HG03280 (cell line): ENCODE measurements around the gene SND1.
A peak's percentile ranks its signal among the peaks of the same experiment; 100 is the strongest.

Experiments
- ATAC-seq: cut with Tn5 transposase; IDR thresholded peaks from one replicate; pipeline ENCODE4 v1.9.1; 2021; ENCODE audit warnings: mild to moderate bottlenecking, moderate library complexity; ENCODE audit not compliant: unreplicated experiment

The SND1 gene

DNA sequence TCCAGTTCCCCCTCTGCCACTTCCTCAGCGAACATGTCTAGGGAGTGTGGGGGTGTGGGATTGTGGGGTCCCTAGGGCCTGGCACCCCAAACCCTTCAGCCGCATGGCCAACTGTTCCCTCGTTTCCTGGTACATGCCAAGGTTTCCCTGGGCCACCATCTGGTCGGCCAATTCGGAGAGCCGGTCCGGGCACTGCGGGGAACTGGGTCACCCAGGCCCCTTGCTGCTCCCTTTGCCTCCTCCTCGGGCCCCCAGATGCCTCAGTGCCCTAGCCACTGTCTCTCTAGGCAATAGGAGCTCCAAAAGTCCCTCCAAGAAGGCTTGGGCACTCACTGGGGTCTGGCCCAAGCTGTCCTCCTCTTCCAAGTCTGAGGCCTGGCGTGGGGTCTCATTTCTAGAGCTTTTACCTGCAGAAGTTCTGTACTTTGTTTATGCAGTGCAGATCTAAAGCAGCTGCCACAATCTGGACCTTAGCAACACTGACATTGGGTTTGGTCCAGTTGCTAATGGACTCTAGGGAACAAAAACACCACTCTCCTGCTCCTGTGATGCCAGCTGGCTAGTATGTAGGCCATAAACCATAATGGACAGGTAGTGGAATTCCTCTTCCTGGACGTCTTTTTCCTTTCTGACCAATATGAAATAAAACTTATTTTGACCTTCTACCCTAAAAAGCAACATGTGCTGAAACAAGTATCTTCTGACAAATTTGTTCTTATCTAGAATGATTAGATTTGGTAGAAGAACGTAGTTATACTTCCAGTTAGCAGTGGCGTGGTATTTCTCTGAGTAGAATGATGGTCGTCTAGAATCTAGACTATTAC, 206.3 kb downstream of the SND1 start:
- ATAC-seq = no peak

DNA sequence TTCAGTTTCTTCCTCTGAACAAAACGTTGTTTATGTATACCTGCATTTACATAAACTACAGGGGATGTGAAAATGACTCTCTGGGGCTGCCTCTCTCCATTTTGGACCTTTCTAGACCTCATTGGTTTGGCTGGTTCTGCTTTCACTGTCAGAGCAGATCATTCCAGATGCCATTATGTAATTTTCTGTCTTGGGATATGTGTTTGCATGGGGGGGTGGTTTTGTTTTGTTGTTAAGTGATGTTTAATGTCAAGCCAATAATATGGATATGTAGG, 206.9 kb downstream of the SND1 start:
- ATAC-seq = peak; percentile 49

DNA sequence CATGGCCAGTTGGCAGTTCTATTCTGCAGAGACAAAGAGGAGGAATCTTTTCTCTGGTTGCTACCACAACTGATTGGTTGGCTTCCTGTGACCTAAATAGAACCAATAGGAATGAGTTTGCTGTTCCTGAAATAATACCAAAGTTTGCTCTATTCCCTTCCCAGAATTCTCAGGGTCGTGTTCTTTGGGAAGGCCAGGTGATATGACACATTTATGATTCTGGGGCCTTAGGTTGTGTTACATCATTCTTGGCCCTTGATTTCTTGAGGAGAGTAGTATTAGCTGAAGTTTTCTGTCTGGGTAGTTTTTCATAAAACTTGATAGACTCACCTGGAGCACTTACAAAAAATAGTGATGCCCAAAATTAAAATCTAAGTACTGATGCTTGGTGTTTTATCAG, 207.3 kb downstream of the SND1 start:
- no peak for ATAC-seq

DNA sequence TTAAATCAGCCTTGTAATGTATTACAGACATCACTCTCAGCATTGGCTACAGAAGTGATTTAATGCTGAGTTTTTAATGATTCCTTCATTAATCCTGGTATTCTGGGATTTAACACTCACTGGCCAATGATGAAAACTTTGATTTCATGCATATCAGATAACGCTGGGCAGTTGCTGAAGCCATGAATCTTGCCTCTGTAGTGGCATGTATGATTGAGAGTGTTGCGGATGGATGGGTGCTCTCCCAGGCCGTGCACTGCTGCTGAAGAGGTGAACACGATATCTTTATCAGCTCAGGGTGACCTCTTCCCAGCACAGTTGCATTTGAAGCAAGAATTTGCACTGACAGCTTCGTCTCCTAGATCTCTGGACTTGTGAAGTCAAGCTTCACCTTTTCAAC, 210.5 kb downstream of the SND1 start:
- no peak for ATAC-seq

DNA sequence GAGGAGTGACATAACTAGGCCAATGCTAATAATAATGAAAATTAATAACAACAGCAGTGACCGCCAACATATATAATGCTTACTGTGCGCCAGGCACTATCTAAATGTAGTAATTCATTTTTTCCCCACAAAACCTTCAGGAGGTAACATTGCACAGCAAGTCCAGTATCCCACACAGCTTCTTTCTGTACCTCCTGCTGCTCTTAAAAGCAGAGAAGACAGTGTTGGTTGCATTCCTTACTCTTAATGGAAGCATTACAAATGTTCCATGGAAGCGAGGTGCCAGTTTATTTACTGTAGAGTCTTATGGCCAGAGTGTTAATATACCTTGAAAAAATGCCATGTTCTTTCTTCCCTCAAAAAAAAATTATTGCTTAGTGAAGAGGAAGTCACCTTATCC, 211.1 kb downstream of the SND1 start:
- ATAC-seq = no peak

DNA sequence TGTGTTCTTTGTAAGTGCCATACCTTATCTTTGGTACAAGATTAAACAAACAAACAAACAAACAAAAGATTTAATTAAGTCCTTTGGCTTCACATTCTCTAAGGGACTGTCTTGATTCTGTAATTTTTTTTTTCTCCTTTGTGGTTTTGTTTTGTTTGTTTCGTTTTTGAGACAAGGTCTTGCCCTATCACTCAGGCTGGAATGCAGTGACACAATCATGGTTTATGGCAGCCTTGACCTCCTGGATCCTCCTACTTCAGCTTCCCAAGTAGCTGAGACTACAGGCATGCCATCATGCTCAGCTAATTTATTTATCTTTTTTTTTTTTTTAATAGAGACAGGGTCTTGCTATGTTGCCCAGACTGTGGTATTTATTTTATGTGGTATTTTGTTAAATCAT, 213.5 kb downstream of the SND1 start:
- ATAC-seq = no peak

DNA sequence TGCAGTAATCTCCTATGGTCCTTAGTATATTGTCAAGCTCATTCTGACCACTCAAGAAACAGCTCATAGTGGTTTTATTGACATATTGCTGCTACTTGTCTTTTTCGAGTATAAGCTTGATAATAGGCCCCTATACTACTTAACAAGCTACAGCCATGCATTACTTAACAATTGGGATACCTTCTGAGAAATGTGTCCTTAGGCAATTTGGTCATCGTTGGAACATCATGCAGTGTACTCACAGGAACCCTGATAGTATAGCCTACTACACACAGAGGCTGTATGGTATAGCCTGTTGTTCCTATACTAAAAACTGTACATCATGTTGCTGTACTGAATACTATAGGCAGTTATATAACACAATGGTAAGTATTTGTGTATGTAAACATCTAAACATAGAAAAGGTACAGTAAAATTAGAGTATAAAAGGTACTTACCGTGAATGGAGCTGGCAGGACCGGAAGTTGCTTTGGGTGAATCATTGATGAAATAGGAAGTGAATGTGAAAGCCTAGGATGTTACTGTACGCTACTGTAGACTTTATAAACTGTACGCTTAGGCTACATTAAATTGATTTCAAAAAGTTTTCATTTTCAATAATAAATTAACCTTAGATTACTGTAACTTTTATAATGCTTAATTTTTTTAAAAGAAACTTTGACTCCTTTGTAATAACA, 218.4 kb downstream of the SND1 start:
- no peak for ATAC-seq

DNA sequence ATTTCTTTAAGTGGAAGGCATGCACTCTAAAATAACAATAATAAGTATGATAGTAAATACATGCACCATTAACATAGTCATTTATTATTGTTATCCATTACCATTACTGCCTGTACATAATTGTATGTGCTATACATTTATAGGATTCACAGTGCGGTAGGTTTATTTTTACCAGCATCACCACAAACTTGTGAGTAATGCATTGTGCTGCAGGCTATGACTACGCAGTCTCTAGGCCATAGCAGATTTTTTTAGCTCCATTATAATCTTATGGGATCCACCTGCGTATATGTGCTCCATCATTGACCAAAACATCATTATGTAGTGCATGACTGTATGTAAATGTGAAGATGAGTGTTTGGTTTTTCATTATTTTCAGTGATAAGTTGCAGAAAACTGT, 219.2 kb downstream of the SND1 start:
- ATAC-seq = no peak

DNA sequence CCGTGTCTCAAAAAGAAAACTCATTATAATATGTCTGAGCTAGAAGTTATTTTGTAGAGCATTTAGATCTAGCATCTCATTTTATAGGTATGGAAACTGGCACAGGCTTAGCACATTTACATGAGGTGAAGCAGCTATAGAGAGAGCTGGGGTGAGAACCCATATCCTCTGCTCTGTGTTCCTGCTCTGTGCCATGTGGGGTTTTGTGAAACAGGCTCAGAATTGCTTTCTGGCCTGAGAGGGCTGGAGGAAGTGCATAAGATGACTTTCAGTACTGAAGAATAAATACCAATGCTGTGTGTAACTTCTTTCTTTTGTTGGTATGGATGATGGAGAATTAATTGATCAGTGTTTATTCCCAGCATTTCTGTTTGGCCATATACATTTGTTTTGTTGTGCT, 220.1 kb downstream of the SND1 start:
- ATAC-seq = peak; percentile 70

DNA sequence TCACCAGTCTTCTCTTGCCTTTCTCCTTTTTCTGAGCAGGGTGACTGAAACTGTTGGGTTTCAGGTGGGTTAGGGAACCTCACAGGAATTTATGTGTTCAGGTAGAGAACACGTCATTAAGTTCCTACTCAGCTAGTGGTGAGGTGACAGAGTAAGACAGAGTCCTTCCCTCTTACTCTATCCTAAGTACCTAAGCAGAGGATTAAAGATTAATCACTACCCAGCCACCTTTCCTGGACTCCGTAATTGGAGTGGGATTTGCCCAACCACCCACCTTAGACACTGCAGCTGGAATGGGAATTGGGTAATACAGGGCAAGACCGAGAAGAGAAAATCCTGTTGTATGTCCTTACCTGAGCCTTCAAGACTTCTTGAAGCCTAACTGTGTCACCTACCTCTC, 221.2 kb downstream of the SND1 start:
- no peak for ATAC-seq

DNA sequence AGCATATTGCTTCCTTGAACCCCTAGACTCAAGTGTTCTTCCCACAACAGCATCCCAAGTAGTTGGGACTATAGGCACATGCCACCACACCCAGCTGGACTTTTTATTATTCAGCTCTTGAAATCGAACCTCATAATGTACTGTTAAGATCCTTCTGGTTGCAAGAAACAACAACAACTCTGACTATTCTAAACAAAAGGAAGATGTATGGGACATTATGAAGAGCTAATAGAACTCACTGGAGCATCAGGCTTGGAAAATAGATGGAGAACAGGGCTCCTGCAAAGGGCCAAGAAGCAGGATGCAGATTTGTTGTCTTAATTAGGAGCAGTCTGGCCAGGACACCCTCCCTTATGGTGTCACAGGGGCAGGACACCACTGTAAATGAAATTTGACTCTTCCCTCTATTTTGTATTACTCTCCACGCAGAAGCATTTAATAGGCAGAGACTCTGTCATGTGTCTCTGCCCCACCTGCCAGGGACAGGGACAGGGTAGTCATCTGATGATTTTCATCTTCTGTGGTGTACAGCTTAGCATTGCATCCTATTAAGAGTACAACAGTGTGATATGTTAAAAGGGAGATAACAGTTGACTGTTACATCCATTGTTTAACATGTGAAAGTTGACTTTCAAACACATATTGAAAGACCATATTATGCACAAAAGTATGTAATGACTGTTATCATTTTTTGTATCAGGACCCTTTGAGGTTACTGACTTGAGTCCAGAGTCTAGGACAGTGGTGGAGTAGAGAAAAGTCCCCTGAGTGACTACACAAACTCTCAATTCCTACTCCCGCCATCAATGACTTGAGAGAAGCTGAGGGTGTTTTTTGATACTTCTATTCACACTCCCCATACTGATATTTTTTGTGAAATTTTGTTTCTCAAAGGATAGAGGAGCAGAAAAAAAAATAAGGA, 222.0 kb downstream of the SND1 start:
- no peak for ATAC-seq

DNA sequence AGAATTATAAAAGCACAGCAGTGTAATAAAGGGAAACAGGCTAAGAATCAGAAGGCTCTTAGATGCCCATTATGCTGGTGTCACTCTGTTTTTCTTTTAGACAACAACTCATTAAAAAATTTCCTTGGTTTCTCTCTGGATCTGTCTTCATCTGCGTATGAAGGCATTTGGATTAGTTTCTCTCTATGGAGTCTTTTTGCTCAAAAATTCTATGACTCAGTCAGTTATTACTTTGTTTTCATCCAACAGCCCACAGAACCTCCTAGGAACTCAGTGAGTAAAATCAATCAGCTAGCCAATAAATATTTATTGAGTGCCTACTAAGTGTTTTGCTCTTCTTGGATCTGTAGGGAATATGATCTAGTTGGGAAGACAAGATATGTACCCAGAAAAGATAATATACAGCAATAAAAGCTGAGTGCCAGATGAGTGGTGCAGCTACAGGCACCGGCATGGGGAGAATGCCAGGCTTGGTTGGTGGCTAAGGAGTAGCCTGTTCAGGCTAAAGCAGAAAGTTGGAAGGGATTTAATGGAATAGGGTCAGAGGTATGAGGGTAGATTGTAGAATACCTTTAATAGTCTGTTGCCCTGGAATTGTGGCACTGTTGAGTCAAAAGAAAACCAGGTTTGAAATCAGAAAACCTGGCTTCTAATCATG, 223.1 kb downstream of the SND1 start:
- ATAC-seq = no peak

DNA sequence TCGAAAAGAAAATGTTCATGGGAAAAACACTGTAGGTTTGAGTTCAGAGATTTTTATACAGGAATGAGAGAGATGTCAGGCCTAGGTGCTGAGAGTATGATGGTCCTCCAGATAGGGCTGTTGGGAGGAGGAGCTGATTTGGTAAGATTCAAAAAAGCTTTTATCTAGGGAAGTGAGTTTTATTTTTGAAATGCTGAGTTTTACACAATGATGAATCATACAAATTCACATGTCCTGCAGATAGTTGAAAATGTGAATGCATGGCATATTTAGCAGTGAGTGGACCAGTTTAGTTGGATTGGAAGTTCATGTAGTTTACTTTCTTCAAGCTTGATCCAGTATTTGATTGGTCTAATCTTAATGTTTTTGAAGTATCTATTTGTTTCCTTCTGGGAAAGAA, 224.4 kb downstream of the SND1 start:
- no peak for ATAC-seq

DNA sequence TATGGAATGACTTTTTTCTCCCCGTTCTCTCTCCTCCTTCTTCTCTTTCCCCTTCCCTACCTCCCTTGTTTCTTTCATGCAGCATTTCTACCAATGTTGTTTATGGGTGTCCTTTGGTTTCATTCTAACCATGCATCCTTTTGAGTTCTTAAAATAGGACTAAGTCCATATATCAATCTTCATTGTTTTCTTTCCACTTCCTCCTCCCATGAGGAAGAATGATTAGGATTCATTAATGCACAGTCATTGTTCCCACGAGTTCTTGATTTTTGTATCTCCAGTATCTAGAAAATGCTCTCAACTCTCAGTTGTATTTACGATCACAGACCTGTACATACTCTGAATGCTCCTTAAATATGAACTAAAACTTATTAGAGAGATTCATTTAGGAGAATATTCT, 226.0 kb downstream of the SND1 start:
- no peak for ATAC-seq

DNA sequence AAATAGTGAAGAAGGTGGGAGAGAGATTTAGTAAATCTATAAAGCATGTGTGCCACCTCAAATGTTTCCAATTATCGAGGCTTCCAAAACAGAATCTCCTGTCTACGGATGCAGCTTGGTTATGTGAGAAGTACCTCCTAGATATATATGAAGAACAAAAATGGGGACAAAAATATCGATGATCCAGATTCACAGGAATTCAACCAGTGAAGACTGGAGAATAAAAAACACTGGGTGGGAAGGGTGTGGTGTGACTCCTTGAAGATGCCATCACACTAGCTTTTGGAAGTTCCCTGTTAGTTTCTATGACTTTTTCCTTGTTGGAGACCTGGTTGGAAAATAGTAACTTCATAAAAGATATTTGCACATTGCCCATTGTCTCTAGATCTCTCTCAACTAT, 226.8 kb downstream of the SND1 start:
- no peak for ATAC-seq

DNA sequence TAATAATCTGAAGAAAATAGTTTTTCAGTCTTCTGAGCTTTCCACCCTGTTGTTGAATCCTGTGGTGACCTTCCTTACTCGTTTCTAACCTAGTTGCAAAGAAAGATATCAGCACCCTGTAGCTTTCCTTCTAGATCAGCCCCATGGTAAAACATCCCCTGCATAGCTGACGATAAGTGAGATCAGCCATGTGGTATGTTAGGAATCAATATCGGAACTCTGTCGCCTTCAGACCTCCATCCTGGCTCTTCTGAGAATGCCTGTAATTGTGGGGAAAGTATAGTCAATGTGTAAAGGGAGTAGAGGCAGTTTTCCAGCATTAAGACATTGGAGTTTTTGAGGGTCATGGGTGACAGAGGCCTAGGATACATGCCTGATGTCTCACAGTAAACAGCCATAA, 227.4 kb downstream of the SND1 start:
- ATAC-seq = no peak

DNA sequence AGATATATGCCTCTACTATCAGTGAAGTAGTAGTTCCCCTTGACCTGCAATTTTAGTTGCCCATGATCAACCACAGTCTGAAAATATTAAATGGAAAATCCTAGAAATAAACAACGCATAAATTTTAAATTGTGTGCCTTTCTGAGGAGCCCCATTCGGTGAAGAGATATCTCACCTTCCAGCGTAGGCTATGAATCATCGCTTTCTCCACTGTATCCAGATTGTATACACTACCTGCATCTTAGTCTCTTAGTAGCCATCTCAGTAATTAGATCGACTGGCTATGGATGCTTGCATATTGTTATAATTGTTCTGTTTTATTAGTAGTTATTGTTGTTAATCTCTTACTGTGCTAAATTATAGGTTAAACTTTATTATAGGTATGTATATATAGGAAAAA, 227.9 kb downstream of the SND1 start:
- ATAC-seq = no peak

DNA sequence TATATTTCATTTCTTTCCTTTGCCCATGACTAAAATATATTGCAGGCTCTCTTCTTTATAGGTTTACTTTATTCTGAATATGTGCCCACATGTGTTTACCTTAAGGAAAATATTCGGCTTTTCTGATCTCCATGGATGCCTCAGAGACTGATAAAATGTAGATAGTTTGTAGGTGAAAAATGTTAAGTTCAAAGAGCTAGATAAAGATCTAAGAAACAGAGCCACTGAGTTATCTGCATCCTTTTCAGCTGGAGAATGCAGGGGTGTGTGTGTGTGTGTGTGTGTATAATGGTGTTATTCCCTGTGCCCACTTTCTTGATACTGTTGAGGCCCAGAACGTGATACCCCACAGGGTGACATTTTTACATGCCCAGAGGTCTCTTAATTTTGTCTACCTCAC, 228.5 kb downstream of the SND1 start:
- no peak for ATAC-seq

DNA sequence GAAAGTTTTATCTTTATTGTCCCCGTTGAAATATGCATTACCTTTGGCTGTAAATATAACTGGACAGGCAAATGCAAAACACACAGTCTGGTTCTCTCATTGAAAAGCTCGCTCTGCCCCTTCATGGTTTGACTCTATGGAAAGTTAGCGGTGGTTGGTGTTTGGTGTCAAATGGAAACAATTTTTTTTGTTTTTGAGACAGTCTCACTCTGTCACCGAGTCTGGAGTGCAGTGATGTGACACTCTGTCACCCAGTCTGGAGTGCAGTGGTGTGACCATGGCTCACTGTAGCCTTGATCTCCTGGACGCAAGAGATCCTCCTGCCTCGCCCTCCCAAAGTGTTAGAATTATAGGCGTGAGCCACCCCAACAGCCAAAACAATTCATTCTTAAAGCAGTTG, 229.6 kb downstream of the SND1 start:
- ATAC-seq = no peak

DNA sequence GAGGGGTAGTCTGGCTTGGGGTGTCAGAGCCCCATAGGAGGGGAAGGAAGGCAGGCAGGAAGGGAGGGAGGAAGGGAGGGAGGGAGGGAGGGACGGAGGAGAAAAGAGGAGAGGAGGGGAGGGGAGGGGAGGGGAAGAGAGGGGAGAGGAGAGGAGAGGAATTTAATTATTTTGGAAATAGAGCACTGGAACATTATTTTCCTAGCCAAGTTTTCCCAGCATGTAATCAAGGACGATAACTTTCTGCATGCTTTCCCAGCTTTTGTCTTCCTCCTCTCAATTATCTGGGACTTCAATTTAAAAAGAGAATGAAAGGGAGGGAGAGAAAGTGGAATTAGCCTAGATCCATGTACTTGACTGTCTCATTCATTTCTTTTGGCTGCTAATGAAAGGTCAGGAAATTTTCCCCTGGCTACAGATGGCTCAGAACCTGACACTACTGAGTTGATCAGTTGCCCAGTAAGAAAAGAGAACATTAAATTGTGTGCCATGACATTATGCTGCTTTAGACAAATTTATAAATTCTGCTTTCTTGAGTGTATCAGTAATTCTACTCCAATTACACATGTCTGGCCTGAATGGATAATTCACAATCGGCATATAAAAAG, 230.4 kb downstream of the SND1 start:
- ATAC-seq = no peak

DNA sequence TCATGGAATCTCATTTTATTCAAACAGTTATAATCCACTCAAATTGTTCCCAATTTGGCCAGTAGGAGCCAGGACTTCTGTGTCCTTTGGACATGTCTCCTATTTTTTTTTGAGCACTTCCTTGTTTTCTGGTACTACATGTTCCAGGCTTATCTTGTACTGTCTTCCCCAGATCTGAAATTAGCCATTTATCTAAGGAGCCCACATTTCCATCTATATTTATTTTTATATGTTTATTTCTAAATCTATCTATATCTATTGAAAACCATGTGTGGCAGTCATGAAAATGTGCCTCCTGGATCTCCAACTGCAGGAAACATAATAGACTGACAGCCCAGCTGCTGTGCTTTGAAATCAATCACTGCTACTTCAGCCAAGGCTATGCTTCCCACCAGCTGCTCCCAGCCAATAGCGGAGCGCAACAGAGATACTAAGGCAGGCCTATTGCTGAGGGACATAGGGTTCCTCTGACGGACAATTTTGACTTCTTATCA, 232.1 kb downstream of the SND1 start:
- no peak for ATAC-seq
